Mammary epithelial cell (primary cell): ENCODE results near the gene PDZD7.

Source experiments
- EZH2 ChIP-seq: IDR thresholded peaks from 2 replicates; pipeline ENCODE4 v1.6.1; 2012; ENCODE audit warnings: low read length, inconsistent platforms, borderline replicate concordance
- TF ChIP-seq, protein P1 (sequence below), 2 donors: IDR thresholded peaks in 1 of 2; conservative IDR thresholded peaks in 1 of 2; 2 replicates each; pipeline ENCODE4 v1.5.1; 2011 to 2012; ENCODE audit warnings: inconsistent platforms in 2 of 2, low read length in 2 of 2, mild to moderate bottlenecking in 2 of 2, control low read depth in 1 of 2, low read depth in 1 of 2; ENCODE audit not compliant: insufficient read depth in 1 of 2; ENCODE audit errors: extremely low read depth in 1 of 2

- TF ChIP-seq, protein P1, sequence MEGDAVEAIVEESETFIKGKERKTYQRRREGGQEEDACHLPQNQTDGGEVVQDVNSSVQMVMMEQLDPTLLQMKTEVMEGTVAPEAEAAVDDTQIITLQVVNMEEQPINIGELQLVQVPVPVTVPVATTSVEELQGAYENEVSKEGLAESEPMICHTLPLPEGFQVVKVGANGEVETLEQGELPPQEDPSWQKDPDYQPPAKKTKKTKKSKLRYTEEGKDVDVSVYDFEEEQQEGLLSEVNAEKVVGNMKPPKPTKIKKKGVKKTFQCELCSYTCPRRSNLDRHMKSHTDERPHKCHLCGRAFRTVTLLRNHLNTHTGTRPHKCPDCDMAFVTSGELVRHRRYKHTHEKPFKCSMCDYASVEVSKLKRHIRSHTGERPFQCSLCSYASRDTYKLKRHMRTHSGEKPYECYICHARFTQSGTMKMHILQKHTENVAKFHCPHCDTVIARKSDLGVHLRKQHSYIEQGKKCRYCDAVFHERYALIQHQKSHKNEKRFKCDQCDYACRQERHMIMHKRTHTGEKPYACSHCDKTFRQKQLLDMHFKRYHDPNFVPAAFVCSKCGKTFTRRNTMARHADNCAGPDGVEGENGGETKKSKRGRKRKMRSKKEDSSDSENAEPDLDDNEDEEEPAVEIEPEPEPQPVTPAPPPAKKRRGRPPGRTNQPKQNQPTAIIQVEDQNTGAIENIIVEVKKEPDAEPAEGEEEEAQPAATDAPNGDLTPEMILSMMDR (conservative IDR thresholded peaks at IDR 0.05 in 1 of 2, IDR thresholded peaks at IDR 0.05 in 1 of 2; ENCODE audit: extremely low read depth in 1 of 2, insufficient read depth in 1 of 2, low read depth in 1 of 2, low read length in 2 of 2) = no peak
- no peak for TF ChIP-seq EZH2
Observed at GRCh38 chr10:101007099-101007711, 23.7 kb downstream of the PDZD7 start.
